Loucy (cell line): Measurements from ENCODE around the gene MAPK8IP2.
"Not testable (repeated sequence)": the region's sequence is repeated elsewhere in the genome, so short reads cannot be mapped to it uniquely, and the experiment has no call there.

Source experiments
- H2AFZ ChIP-seq: fragments of 200-600 bp; sonication (generic); 2 replicates; pipeline ENCODE4 v1.6.0; 2016; ENCODE audit warnings: antibody characterized with exemption, mild to moderate bottlenecking, low read length, moderate library complexity
- H3F3A ChIP-seq: fragments of 200-600 bp; 2 replicates; pipeline ENCODE4 v1.6.0; 2016; ENCODE audit warnings: antibody characterized with exemption, low read depth, mild to moderate bottlenecking
- H3K27me3 ChIP-seq: fragments of 200-600 bp; sonication (generic); 2 replicates; pipeline ENCODE4 v1.6.1; 2014; ENCODE audit warnings: low read length, mild to moderate bottlenecking; ENCODE audit not compliant: insufficient read depth, poor library complexity, severe bottlenecking
- H3K36me3 ChIP-seq: fragments of 200-600 bp; sonication (generic); 2 replicates; pipeline ENCODE4 v1.6.1; 2016; ENCODE audit warnings: low read length; ENCODE audit not compliant: insufficient read depth
- H3K4me1 ChIP-seq: fragments of 200-600 bp; sonication (generic); 2 replicates; pipeline ENCODE4 v1.5.1; 2014; ENCODE audit warnings: low read length, mild to moderate bottlenecking; ENCODE audit not compliant: insufficient read depth, poor library complexity, severe bottlenecking
- H3K4me2 ChIP-seq: fragments of 200-600 bp; sonication (generic); 2 replicates; pipeline ENCODE4 v1.6.0; 2014; ENCODE audit warnings: antibody characterized with exemption, low read length, low read depth, mild to moderate bottlenecking; ENCODE audit not compliant: poor library complexity, severe bottlenecking
- H3K4me3 ChIP-seq: fragments of 200-600 bp; sonication (generic); 2 replicates; pipeline ENCODE4 v1.5.1; 2014; ENCODE audit warnings: low read length, mild to moderate bottlenecking, mixed read lengths; ENCODE audit not compliant: poor library complexity, severe bottlenecking
- H3K79me2 ChIP-seq: fragments of 200-600 bp; sonication (generic); 2 replicates; pipeline ENCODE4 v1.6.1; 2014; ENCODE audit warnings: low read length; ENCODE audit not compliant: insufficient read depth
- H3K9ac ChIP-seq: fragments of 200-600 bp; sonication (generic); 2 replicates; pipeline ENCODE4 v1.6.0; 2014; ENCODE audit warnings: mild to moderate bottlenecking, low read depth, low read length, moderate library complexity; ENCODE audit not compliant: poor library complexity, severe bottlenecking
- H3K9me2 ChIP-seq: fragments of 200-600 bp; sonication (generic); replicated peaks from 2 replicates; pipeline ENCODE4 v1.6.1; 2016; ENCODE audit warnings: low read depth, low read length, mixed read lengths
- H3K9me3 ChIP-seq: fragments of 200-600 bp; sonication (generic); 2 replicates; pipeline ENCODE4 v1.6.1; 2014; ENCODE audit warnings: mild to moderate bottlenecking, antibody characterized with exemption, low read length, low read depth; ENCODE audit not compliant: insufficient read depth
- H4K20me1 ChIP-seq: fragments of 200-600 bp; sonication (generic); 2 replicates; pipeline ENCODE4 v1.6.0; 2014; ENCODE audit warnings: antibody characterized with exemption, low read length, mild to moderate bottlenecking; ENCODE audit not compliant: insufficient read depth, poor library complexity, severe bottlenecking
- CTCF ChIP-seq: fragments of 200-600 bp; sonication (generic); conservative IDR thresholded peaks from 2 replicates; pipeline ENCODE4 v1.5.1; 2014; ENCODE audit warnings: mild to moderate bottlenecking, antibody characterized with exemption, low read length
- EZH2phosphoT487 ChIP-seq: fragments of 200-600 bp; IDR thresholded peaks from 2 replicates; pipeline ENCODE4 v1.6.1; 2018; ENCODE audit warnings: antibody characterized with exemption, mild to moderate bottlenecking, moderate library complexity, borderline replicate concordance

The MAPK8IP2 gene

GRCh38 chr22:50612168-50612527 is 11.6 kb downstream of the MAPK8IP2 start:
- Histone ChIP-seq H3K27me3 (no peaks in the 10 kb centered on the region), H3K36me3 (no peaks in the 10 kb centered on the region), H2AFZ (no peak overlapping the region), H3K4me2 (no peak overlapping the region), H3K4me1 (no peaks in the 10 kb centered on the region), H4K20me1 (no peaks in the 10 kb centered on the region), H3K9me3 (no peaks in the 10 kb centered on the region), H3K9me2 (no peaks in the 10 kb centered on the region), H3K79me2 (no peaks in the 10 kb centered on the region), H3K4me3 (no peak overlapping the region), H3F3A (no peaks in the 10 kb centered on the region), H3K9ac (no peak overlapping the region)
- TF ChIP-seq CTCF: no peak
- no peak for TF ChIP-seq EZH2phosphoT487

GRCh38 chr22:50612528-50613221 is 12.1 kb downstream of the MAPK8IP2 start:
- TF ChIP-seq CTCF: no peak
- TF ChIP-seq EZH2phosphoT487: no peak
- Histone ChIP-seq H4K20me1 (no peaks in the 10 kb centered on the region), H3K9ac (no peak overlapping the region), H3K4me2 (no peak overlapping the region), H3K9me2 (no peaks in the 10 kb centered on the region), H3K4me3 (no peak overlapping the region), H3K36me3 (no peaks in the 10 kb centered on the region), H3K9me3 (no peaks in the 10 kb centered on the region), H3K79me2 (no peaks in the 10 kb centered on the region), H3K27me3 (no peaks in the 10 kb centered on the region), H2AFZ (no peak overlapping the region), H3K4me1 (no peaks in the 10 kb centered on the region), H3F3A (no peaks in the 10 kb centered on the region)

- H3K4me3 ChIP-seq: no peak overlapping the region
- H3K79me2 ChIP-seq: no peaks in the 10 kb centered on the region
- no peaks in the 10 kb centered on the region for H3K27me3 ChIP-seq
- H2AFZ ChIP-seq: no peak overlapping the region
- H3K9ac ChIP-seq: no peak overlapping the region
- H3K9me2 ChIP-seq: no peaks in the 10 kb centered on the region
- H3K36me3 ChIP-seq: no peaks in the 10 kb centered on the region
- H3F3A ChIP-seq: no peaks in the 10 kb centered on the region
- H3K4me2 ChIP-seq: no peak overlapping the region
- no peaks in the 10 kb centered on the region for H3K4me1 ChIP-seq
- TF ChIP-seq CTCF: no peak
- no peak for TF ChIP-seq EZH2phosphoT487
- H3K9me3 ChIP-seq: no peaks in the 10 kb centered on the region
- H4K20me1 ChIP-seq: no peaks in the 10 kb centered on the region
Observed at GRCh38 chr22:50613291-50613981, 12.8 kb downstream of the MAPK8IP2 start.

- not testable (repeated sequence) for H3K27me3 ChIP-seq, H3K9me3 ChIP-seq, H2AFZ ChIP-seq, H3K9ac ChIP-seq, H3K79me2 ChIP-seq, H3K4me2 ChIP-seq, H3F3A ChIP-seq, H4K20me1 ChIP-seq, H3K4me1 ChIP-seq, H3K9me2 ChIP-seq, H3K4me3 ChIP-seq, H3K36me3 ChIP-seq
Observed at GRCh38 chr22:50614296-50614695, 13.7 kb downstream of the MAPK8IP2 start.
